Trophoblast cell (in vitro differentiated cells and primary cell): ENCODE measurements around the gene MBOAT1.

Experiments used
- DNase-seq, 2 donors: peaks; one replicate each; pipeline ENCODE4 v3.0.0-alpha.2; 2016
- H2AFZ ChIP-seq: 2 replicates; pipeline ENCODE4 v1.6.1; 2013; ENCODE audit warnings: low read length, moderate library complexity, mild to moderate bottlenecking; ENCODE audit not compliant: insufficient read depth, poor library complexity
- H2AK5ac ChIP-seq: 2 replicates; pipeline ENCODE4 v1.6.1; 2013; ENCODE audit warnings: mild to moderate bottlenecking, low read length
- H2BK120ac ChIP-seq: 2 replicates; pipeline ENCODE4 v1.6.1; 2013; ENCODE audit warnings: low read length, mild to moderate bottlenecking, moderate library complexity; ENCODE audit not compliant: insufficient read depth, poor library complexity
- H2BK12ac ChIP-seq: 2 replicates; pipeline ENCODE4 v1.6.1; 2013; ENCODE audit warnings: mild to moderate bottlenecking, low read length, moderate library complexity
- H2BK5ac ChIP-seq: 2 replicates; pipeline ENCODE4 v1.6.1; 2013; ENCODE audit warnings: low read length, low read depth, moderate library complexity, mild to moderate bottlenecking; ENCODE audit not compliant: poor library complexity
- H3K14ac ChIP-seq: 2 replicates; pipeline ENCODE4 v1.6.1; 2013; ENCODE audit warnings: mild to moderate bottlenecking, low read length
- H3K18ac ChIP-seq: 2 replicates; pipeline ENCODE4 v1.6.1; 2013; ENCODE audit warnings: mild to moderate bottlenecking, low read length
- H3K23ac ChIP-seq: 2 replicates; pipeline ENCODE4 v1.6.1; 2013; ENCODE audit warnings: low read length
- H3K27ac ChIP-seq: 2 replicates; pipeline ENCODE4 v1.5.1; 2013; ENCODE audit warnings: low read depth, mild to moderate bottlenecking, inconsistent platforms, low read length, moderate library complexity
- H3K27me3 ChIP-seq: 2 replicates; pipeline ENCODE4 v1.6.1; 2013; ENCODE audit warnings: inconsistent platforms, mild to moderate bottlenecking, low read length, moderate library complexity; ENCODE audit not compliant: insufficient read depth
- H3K36me3 ChIP-seq, 2 experiments: 1 replicate in 1 of 2; 2 replicates in 1 of 2; pipeline ENCODE4 v1.6.1; 2013; ENCODE audit warnings: low read length in 2 of 2, mild to moderate bottlenecking in 2 of 2, moderate library complexity in 1 of 2; ENCODE audit not compliant: insufficient read depth in 2 of 2, control insufficient read depth in 1 of 2
- H3K4ac ChIP-seq: 2 replicates; pipeline ENCODE4 v1.6.1; 2013; ENCODE audit warnings: low read depth, mild to moderate bottlenecking, low read length, moderate library complexity
- H3K4me1 ChIP-seq, 2 experiments: 1 replicate in 1 of 2; 2 replicates in 1 of 2; pipeline ENCODE4 v1.6.1; 2013; ENCODE audit warnings: low read length in 2 of 2, mild to moderate bottlenecking in 2 of 2, moderate library complexity in 1 of 2; ENCODE audit not compliant: insufficient read depth in 2 of 2, control insufficient read depth in 1 of 2
- H3K4me2 ChIP-seq: 2 replicates; pipeline ENCODE4 v1.6.1; 2013; ENCODE audit warnings: inconsistent platforms, mild to moderate bottlenecking, low read length, moderate library complexity
- H3K4me3 ChIP-seq: 2 replicates; pipeline ENCODE4 v1.5.1; 2013; ENCODE audit warnings: mild to moderate bottlenecking, low read depth, low read length, inconsistent platforms
- H3K79me1 ChIP-seq: one replicate; pipeline ENCODE4 v1.6.1; 2013; ENCODE audit warnings: low read length
- H3K79me2 ChIP-seq: 2 replicates; pipeline ENCODE4 v1.6.1; 2013; ENCODE audit warnings: low read length, mild to moderate bottlenecking; ENCODE audit not compliant: control insufficient read depth, insufficient read depth, poor library complexity
- H3K9ac ChIP-seq: 2 replicates; pipeline ENCODE4 v1.6.1; 2013; ENCODE audit warnings: mild to moderate bottlenecking, low read length
- H3K9me3 ChIP-seq: 2 replicates; pipeline ENCODE4 v1.6.1; 2013; ENCODE audit warnings: low read depth, mild to moderate bottlenecking, control low read depth, inconsistent platforms, low read length; ENCODE audit not compliant: insufficient read depth
- H4K12ac ChIP-seq: 2 replicates; pipeline ENCODE4 v1.6.1; 2013; ENCODE audit warnings: low read depth, mild to moderate bottlenecking, low read length, moderate library complexity
- H4K8ac ChIP-seq: 2 replicates; pipeline ENCODE4 v1.6.1; 2013; ENCODE audit warnings: low read depth, mild to moderate bottlenecking, low read length, moderate library complexity
- H4K91ac ChIP-seq: one replicate; pipeline ENCODE4 v1.6.1; 2013; ENCODE audit warnings: low read depth, mild to moderate bottlenecking, low read length, moderate library complexity
- WGBS: extraction: QIAGEN DNeasy Blood & Tissue Kit; methylation state at CpG from one replicate; pipeline ENCODE4 v1.1.7; 2013; ENCODE audit warnings: missing lambda C conversion rate; ENCODE audit not compliant: insufficient read length, insufficient coverage; ENCODE audit errors: extremely low coverage; 5-methylcytosine and 5-hydroxymethylcytosine counted together

The MBOAT1 gene

GRCh38 chr6:20217324-20217855, 5.1 kb upstream of the MBOAT1 start:
- no peak overlapping the region for H3K14ac ChIP-seq
- WGBS = no CpG with 5 or more reads among the region's 5 CpGs
- no peak overlapping the region for H3K23ac ChIP-seq
- no peak overlapping the region for H3K9ac ChIP-seq
- no peaks in the 10 kb centered on the region for H3K36me3 ChIP-seq
- H3K79me1 ChIP-seq = peaks cover 4% of the 10 kb centered on the region
- H3K79me2 ChIP-seq = no peaks in the 10 kb centered on the region
- H3K4ac ChIP-seq = no peak overlapping the region
- no peaks in the 10 kb centered on the region for H3K27me3 ChIP-seq
- H3K27ac ChIP-seq = no peak overlapping the region
- no peak overlapping the region for H3K4me3 ChIP-seq
- no peak overlapping the region for H2BK120ac ChIP-seq
- no peak overlapping the region for H4K8ac ChIP-seq
- no peak overlapping the region for H2BK12ac ChIP-seq
- H2AFZ ChIP-seq = no peak overlapping the region
- no peak for DNase-seq
- H2BK5ac ChIP-seq = no peak overlapping the region
- no peaks in the 10 kb centered on the region for H3K9me3 ChIP-seq
- H3K4me2 ChIP-seq = no peak overlapping the region
- no peak overlapping the region for H4K12ac ChIP-seq
- H2AK5ac ChIP-seq = no peak overlapping the region
- no peak overlapping the region for H4K91ac ChIP-seq
- H3K4me1 ChIP-seq = no peaks in the 10 kb centered on the region
- H3K18ac ChIP-seq = no peak overlapping the region

- Histone ChIP-seq H3K4me1 (peaks cover 2% of the 10 kb centered on the region in 2 experiments), H4K8ac (no peak overlapping the region), H4K12ac (no peak overlapping the region), H2BK5ac (no peak overlapping the region), H3K79me1 (peaks cover 10% of the 10 kb centered on the region), H3K14ac (no peak overlapping the region), H3K79me2 (peaks cover 2% of the 10 kb centered on the region), H2AK5ac (no peak overlapping the region), H2AFZ (no peak overlapping the region), H3K9me3 (no peaks in the 10 kb centered on the region), H2BK12ac (no peak overlapping the region), H3K27me3 (no peaks in the 10 kb centered on the region), H3K4me3 (no peak overlapping the region), H2BK120ac (no peak overlapping the region), H3K36me3 (no peaks in the 10 kb centered on the region), H3K4me2 (no peak overlapping the region), H3K4ac (no peak overlapping the region), H3K18ac (no peak overlapping the region), H3K23ac (no peak overlapping the region), H3K27ac (no peak overlapping the region), H4K91ac (no peak overlapping the region), H3K9ac (no peak overlapping the region)
- DNase-seq = no peak
Measured at GRCh38 chr6:20215310-20215709, 3.0 kb upstream of the MBOAT1 start.

GRCh38 chr6:20213271-20213798, 1.1 kb upstream of the MBOAT1 start:
- no peaks in the 10 kb centered on the region for H3K36me3 ChIP-seq
- H3K79me2 ChIP-seq = peaks cover 2% of the 10 kb centered on the region
- no peak overlapping the region for H4K91ac ChIP-seq
- no peak overlapping the region for H2AFZ ChIP-seq
- no peak overlapping the region for H3K4me3 ChIP-seq
- DNase-seq = no peak
- H2AK5ac ChIP-seq = no peak overlapping the region
- H3K79me1 ChIP-seq = peaks cover 10% of the 10 kb centered on the region
- H3K9me3 ChIP-seq = no peaks in the 10 kb centered on the region
- peak overlapping the region; percentile 89 for H3K4me2 ChIP-seq
- H3K27me3 ChIP-seq = no peaks in the 10 kb centered on the region
- H3K4ac ChIP-seq = no peak overlapping the region
- H3K23ac ChIP-seq = no peak overlapping the region
- peak overlapping the region; percentile 31 for H4K8ac ChIP-seq
- H2BK12ac ChIP-seq = no peak overlapping the region
- WGBS = no CpG with 5 or more reads among the region's 9 CpGs
- no peak overlapping the region for H3K9ac ChIP-seq
- peaks cover 2% of the 10 kb centered on the region in 2 experiments for H3K4me1 ChIP-seq
- H3K18ac ChIP-seq = no peak overlapping the region
- no peak overlapping the region for H2BK120ac ChIP-seq
- no peak overlapping the region for H2BK5ac ChIP-seq
- H3K14ac ChIP-seq = no peak overlapping the region
- H3K27ac ChIP-seq = no peak overlapping the region
- H4K12ac ChIP-seq = no peak overlapping the region

- peak overlapping the region; percentile 72 for H4K8ac ChIP-seq
- H2BK120ac ChIP-seq = peak overlapping the region; percentile 4
- peak overlapping the region; percentile 16 for H2BK5ac ChIP-seq
- H3K27me3 ChIP-seq = no peaks in the 10 kb centered on the region
- peak overlapping the region; percentile 8 for H4K91ac ChIP-seq
- no CpG with 5 or more reads among the region's 37 CpGs for WGBS
- H2AFZ ChIP-seq = peak overlapping the region; percentile 85
- H3K4ac ChIP-seq = no peak overlapping the region
- H3K23ac ChIP-seq = no peak overlapping the region
- H3K14ac ChIP-seq = peak overlapping the region; percentile 16
- peak overlapping the region; percentile 50 for H3K27ac ChIP-seq
- no peak overlapping the region for H2AK5ac ChIP-seq
- DNase-seq = peak; percentile 20 to 51
- H4K12ac ChIP-seq = no peak overlapping the region
- peak overlapping the region; percentile 16 for H3K18ac ChIP-seq
- H3K4me3 ChIP-seq = peak overlapping the region; percentile 78
- peak overlapping the region; percentile 89 for H3K4me2 ChIP-seq
- peaks cover 10% of the 10 kb centered on the region for H3K79me1 ChIP-seq
- no peaks in the 10 kb centered on the region for H3K9me3 ChIP-seq
- H2BK12ac ChIP-seq = peak overlapping the region; percentile 8
- H3K36me3 ChIP-seq = no peaks in the 10 kb centered on the region
- H3K9ac ChIP-seq = peak overlapping the region; percentile 24
- H3K79me2 ChIP-seq = peaks cover 2% of the 10 kb centered on the region
- peaks cover 2% of the 10 kb centered on the region in 2 experiments for H3K4me1 ChIP-seq
Measured at GRCh38 chr6:20211941-20212391, 303 bp downstream of the MBOAT1 start.
